ENCODE data around the gene OR51F1.
"Not testable (repeated sequence)": the region's sequence is repeated elsewhere in the genome, so short reads cannot be mapped to it uniquely, and the experiment has no call there.

OR51F1 gene, protein sequence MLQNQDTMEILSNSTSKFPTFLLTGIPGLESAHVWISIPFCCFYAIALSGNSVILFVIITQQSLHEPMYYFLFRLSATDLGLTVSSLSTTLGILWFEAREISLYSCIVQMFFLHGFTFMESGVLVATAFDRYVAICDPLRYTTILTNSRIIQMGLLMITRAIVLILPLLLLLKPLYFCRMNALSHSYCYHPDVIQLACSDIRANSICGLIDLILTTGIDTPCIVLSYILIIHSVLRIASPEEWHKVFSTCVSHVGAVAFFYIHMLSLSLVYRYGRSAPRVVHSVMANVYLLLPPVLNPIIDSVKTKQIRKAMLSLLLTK

DNA sequence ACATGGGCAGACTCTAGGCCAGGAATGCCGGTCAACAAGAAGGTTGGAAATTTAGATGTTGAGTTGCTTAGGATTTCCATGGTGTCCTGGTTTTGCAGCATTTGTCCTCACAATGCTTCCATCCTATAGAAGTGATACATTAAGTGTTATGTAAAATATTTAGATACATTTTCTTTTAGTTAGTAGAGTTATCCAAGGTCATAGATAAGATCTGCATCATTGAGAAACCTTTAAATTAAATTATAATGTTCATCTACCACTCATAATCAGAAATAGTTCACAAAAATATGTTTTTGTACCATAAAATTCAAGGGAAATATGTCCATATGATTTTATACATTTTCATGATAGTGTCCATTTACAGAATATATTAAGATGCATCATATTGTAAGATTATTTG lies at the start of gene OR51F1:
Gene OR51F1 (minus strand): TSS at position 101 of the 400 bp plus-strand sequence. CDS start 0 bp downstream, at position 101.
- DNase-seq (ENCODE audit: low read depth), result no peak

DNA sequence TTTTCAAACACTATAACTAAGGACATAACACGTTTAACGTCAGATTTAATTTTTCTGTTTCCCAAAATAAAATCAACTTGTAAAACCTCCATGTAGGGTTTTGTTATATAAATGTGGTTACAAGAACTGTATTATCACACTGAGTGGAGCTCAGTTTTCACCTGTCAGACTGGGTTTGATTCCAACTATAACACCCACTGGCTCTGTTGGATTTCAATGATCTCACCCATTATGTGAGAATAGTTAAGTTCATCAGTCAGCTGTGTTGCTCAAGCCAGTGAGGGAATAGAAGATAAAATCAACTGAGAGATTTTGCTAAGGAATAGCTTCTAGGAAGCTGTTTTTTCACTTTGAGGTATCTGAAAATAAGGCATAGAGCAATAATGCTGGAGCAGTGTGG lies 39.5 kb upstream of the OR51F1 start:
- no peak for DNase-seq (ENCODE audit: low read depth)

DNA sequence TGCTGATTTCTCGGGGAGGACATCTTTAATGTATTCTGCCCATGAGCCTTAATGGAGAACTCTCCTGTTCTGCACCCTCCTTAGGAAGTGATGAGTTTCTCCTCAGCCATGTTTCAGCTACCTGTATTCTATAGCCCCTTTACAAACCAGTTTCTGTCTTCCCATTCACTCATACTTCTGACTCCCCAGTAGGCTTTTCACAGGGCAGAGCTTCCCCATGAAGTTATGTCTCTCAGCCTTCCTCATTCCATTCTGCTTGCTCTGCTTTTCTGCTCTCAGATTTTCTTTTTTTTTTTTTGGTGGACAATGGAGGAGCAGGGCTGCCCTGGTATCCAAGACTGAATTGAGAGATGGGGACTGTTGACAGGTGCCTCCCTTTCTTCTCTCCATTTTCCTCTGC lies 38.7 kb upstream of the OR51F1 start:
- DNase-seq (ENCODE audit: low read depth), result no peak

DNA sequence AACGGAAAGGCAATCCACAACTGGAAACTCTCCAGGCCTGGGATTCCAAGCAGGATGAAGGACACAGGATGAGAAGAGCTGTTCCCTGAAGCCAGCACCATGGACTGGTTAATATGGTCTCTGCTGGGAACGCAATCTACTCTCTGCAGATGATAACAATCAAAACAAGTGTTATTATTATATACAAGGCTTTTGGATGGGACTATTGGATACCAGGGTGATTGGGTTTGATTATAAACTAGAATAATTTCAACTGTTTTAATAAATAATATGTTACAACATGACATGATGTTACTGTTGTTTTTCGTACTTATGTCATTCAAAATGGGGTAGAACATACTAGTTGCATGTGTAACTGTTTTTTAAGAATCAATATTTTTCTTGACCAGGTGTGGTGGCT lies 34.5 kb upstream of the OR51F1 start, which contains the start of gene OR52R1:
Gene OR52R1 (minus strand): TSS at position 101 of the 400 bp plus-strand sequence. CDS start 0 bp downstream, at position 101.
- DNase-seq (ENCODE audit: low read depth), result no peak

DNA sequence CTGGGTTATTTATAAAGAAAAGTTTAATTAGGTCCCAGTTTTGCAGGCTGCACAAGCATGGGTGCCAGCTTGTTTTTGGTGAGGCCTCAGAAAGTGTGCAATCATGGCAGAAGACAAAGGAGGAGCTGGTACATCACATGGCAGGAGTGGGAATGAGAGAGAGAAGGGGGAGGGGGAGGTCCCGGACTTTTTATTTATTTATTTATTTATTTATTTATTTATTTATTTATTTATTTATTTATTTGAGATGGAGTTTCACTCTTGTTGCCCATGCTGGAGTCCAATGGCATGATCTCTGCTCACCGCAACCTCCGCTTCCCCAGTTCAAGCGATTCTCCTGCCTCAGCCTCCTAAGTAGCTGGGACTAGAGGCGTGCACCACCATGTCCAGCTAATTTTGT lies 31.6 kb upstream of the OR51F1 start:
- DNase-seq (ENCODE audit: low read depth), result not testable (repeated sequence)

DNA sequence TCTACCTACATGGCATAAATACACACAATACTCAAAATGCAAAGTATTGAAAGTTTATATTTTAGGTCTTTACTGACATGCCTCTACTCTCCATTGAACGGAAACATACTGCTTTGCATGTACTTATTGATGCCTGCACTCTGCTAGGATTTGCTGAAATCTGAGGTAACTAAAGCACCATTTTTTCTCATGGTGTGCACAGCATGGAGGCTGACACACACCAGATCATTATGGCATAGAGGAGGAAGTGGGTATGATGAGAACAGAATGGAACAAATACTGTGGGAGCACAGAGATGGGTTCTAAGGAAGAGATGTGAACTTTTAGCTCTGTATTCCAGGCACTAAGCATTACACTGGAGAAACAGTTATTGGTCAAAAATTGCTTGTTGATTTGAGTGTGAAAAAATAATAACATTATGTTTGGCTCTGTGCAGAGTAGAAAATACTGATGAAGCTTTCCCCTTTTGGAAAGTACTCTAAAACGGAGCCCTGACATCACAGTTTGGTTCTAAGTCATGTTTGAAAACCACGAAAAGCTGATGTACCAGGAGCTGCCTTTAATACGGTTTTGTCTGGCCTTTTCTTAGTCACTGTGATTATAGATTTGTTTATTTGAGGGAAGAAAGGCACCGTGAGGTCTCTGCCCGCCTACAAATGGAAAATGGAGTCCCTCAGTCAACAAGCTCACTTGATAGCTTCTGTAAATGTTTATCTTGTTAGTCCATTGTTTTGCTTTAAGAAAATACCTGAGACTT lies 28.9 kb upstream of the OR51F1 start:
- no peak for DNase-seq (ENCODE audit: low read depth)

DNA sequence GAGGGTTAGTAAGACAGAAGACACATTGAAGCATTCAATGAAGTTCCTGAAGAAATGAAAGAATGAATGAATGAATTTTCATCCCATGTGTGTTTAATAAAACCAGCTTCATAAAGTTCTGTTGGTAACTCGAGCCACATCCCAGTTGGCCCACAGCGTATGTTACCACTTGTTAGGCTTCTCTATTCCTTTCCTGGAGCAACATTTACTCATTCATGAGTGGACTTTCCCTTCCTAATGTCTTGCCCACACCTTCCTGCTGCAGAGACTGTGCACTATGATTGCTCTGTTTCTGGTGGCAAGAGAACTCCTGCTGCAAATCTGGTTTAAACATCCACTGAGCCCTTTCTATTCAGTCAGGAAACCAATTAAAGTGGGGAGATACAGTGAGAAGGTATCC lies 27.5 kb upstream of the OR51F1 start:
- no peak for DNase-seq (ENCODE audit: low read depth)

DNA sequence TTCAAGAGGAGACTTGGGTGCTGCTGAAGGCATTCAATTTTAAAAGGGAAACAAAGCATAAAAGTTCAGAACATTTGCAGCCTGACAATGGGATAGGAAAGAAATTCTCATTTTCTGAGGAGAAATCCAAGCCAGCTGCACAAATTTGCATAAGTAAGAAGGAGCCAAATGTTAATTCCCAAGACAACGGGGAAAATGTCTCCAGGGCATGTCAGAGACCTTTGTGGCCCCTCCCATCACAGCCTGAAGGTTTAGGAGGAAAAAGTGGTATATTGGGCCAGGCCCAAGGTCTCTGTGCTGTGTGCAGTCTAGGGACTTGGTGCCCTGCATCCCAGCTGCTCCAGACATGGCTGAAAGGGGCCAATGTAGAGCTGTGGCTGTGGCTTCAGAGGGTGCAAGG lies 12.7 kb upstream of the OR51F1 start:
- no peak for DNase-seq (ENCODE audit: low read depth)

DNA sequence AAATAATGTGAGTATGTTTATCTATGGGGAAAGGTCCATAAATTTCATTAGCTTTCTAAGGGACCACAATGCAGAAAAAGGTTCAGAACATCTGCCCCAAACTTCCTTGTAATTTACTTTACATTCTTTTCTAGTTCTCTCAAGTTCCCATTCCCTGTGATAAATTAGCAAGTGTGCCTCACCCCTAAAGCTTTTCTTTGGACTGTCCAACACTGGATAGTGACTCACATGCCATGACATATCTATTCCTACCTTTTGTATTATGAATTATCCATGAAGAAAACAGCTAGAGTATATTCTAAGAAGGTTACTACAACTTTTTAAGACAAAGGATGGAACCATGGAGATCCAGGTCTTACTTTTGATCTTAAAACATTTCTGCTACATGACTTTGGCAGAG lies 1.6 kb downstream of the OR51F1 start:
- no peak for DNase-seq (ENCODE audit: low read depth)

DNA sequence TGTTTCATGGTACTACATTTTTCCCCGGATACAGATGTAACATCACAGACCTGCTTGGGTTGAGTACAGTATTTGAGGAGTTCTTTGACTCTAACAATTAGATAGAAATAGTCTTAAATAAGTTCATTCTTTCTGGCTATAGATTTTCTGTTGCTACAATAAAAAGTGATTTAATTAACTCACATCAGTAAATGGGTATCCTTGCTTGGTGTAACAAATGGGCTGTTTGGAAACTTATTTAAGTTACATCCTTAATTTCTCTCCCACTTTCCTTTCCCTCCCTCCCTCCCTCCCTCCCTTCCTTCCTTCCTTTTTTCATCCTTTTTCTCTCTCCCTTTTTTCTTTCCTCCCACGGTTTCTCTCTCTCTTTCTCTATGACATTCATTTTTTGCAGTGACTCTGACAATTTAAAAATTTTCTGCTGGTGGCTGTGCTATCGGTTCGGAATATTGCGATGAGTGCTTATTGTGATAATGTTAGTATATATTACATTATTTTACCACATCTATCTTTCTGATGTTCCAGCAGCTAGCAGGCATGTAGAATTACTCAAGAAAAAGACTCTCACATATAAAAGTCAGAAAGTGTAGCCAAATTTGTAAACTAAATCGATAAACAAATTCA lies 3.2 kb downstream of the OR51F1 start:
- no peak for DNase-seq (ENCODE audit: low read depth)

DNA sequence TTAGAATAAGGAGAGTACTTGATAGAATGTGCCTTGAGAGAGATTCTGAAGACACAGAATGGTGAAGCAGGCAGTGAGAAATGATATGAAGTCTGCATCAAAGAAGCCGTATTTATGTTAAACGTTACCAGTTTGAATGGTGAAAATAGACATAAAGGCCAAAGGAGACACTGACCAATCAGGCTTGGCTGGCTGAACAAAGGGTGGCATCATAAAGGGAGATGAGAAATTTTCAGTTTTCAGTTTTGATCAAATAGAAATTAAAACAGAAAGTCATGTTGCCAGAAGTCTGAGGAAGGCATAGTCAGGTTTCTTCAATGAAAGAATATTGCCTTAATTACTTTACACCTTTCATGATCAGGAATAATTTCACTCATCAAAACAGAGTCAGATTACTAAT lies 6.6 kb downstream of the OR51F1 start:
- DNase-seq (ENCODE audit: low read depth), result no peak

DNA sequence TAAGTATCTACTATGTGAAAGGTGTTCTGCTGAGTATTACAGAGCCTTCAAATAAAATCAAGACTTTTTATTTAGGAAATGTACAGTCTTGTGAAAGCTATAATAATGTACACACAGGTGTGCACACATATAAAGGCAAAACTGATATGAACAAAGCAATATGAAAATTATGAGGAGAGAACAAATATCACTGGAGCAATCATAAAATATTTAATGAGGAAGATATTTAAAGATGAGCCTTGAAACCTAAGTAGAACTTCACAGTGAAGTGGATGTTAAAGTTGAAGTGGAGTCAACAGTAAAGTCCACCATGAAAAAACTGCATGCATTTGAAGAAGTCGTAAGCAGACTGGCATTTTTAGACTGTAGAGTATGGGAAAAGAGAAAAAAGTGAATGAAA lies 18.5 kb downstream of the OR51F1 start:
- DNase-seq (ENCODE audit: low read depth), result no peak

DNA sequence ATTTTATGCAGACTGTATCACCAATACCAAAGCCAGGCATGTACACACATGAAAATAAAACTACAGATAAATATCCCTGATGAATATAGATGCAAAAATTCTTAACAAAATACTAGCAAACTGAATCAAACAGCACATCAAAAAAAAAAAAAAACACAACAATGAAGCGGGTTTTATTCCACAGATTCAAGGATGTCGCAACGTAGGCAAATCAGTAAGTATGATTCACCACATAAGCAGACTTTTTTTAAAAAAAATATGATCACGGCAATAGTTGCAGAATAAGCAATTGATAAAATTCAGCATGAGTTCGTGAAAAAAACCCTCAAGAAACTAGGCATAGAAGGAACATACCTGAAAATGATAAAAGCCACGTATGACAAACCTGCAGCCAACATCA lies 21.3 kb downstream of the OR51F1 start:
- no peak for DNase-seq (ENCODE audit: low read depth)

DNA sequence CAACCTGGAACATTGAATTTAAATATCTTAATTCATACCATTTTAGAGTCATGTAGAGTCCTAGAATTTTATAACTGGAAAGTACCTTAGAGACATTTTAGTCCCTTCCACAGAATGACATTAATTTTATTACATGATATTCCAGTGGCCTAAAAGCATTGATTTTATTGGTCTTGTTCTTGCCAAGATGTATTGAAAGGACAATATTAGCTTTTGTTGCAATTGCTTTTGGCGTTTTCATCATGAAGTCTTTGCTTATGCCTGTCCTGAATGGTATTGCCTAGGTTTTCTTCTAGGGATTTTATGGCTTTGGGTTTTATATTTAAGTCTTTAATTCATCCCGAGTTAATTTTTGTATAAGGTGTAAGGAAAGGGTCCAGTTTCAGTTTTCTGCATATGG lies 29.0 kb downstream of the OR51F1 start:
- DNase-seq (ENCODE audit: low read depth), result no peak

DNA sequence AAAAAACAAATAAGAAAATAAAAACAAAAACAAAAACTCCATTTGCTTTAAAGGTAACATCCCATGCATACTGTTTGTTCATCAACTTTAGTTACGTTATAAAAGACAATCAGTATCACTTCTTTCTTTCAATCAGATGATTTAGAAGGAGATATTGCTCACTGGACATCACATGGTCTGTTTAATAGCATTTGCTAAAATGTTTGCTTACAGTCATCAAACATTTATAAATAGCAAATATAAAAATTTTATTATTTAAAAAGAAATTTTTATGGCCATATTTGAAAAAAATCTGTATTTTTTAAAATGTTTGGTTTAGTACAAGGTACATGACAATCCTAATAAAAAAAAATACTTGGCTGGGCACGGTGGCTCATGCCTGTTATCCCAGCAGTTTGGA lies 42.6 kb downstream of the OR51F1 start:
- no peak for DNase-seq (ENCODE audit: low read depth)

DNA sequence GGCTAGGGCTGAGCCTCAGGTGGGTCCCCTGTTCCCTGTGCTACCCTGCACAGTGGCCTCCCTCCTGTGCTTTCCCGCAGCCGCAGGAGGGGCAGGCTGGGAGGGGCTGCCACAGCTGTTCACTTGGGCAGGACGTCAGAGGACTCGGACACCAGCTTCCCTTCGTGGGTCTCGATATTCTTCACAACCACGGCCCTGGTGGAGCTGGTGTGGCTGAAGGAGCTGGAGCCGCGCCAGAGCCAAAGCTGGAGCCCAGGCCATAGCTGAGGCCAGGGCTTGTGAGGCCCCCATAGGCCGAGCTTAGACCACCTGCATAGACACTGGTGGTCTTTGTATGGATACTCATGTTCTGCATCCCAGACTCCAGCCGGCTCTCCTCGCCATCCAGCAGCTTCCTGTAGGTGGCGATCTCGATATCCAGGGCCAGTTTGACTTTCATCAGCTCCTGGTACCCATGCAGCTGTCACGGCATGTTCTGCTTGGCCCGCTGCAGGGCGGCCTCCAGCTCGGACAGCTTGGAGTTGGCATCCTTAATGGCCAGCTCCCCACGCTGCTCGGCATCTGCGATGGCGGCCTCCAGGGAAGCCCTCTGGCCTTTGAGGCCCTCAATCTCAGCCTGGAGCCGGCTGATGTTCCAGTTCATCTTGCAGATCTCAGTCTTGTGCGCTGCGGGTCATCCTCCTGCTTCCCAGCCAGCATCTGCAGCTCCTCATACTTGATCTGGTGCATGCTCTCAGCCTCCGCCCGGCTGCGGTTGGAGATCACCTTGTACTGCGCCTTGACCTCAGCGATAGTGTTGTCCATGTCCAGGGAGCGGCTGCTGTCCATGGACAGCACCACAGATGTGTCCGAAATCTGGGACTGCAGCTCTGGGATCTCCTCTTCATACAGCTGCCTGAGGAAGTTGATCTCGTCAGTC lies 46.9 kb downstream of the OR51F1 start:
- DNase-seq (ENCODE audit: low read depth), result not testable (repeated sequence)
